HepG2 (cell line): Measurements from ENCODE around the gene VDAC1. TPM values are rescaled to one million over a fixed set of nuclear protein-coding genes. Genes with fewer than 3 reads are reported as not detected.
A peak's percentile ranks its signal among the peaks of the same experiment; 100 is the strongest.

ENCODE experiments used
- FOXA3 ChIP-seq: IDR thresholded peaks from 2 replicates; pipeline ENCODE4 v1.6.1; 2016; ENCODE audit warnings: missing genetic modification reagents, missing compliant biosample characterization
- KLF12 ChIP-seq: sonication (generic); formaldehyde crosslinking; IDR thresholded peaks from 2 replicates; pipeline ENCODE4 v1.4.0; 2020; ENCODE audit warnings: missing genetic modification reagents, borderline replicate concordance
- MAF1 ChIP-seq: sonication (generic); formaldehyde crosslinking; IDR thresholded peaks from 2 replicates; pipeline ENCODE4 v1.5.0; 2020; ENCODE audit warnings: missing genetic modification reagents, borderline replicate concordance
- MBD4 ChIP-seq: IDR thresholded peaks from 2 replicates; pipeline ENCODE4 v1.6.1; 2012; ENCODE audit warnings: low read length, inconsistent platforms, borderline replicate concordance
- NCOR1 ChIP-seq: fragments of 200-600 bp; sonication (generic); IDR thresholded peaks from 2 replicates; pipeline ENCODE4 v1.7.0; 2017; ENCODE audit warnings: antibody characterized with exemption, low read length, borderline replicate concordance
- PAWR ChIP-seq: sonication (generic); formaldehyde crosslinking; IDR thresholded peaks from 2 replicates; pipeline ENCODE4 v1.4.0; 2020; ENCODE audit warnings: missing genetic modification reagents, mild to moderate bottlenecking, borderline replicate concordance
- POLR2G ChIP-seq: fragments of 200-400 bp; formaldehyde crosslinking; IDR thresholded peaks from 2 replicates; pipeline ENCODE4 v1.6.1; 2018; ENCODE audit warnings: mild to moderate bottlenecking, low read depth, low read length, moderate library complexity
- PREB ChIP-seq: sonication (generic); formaldehyde crosslinking; IDR thresholded peaks from 2 replicates; pipeline ENCODE4 v1.4.0; 2020; ENCODE audit warnings: missing genetic modification reagents
- PRMT3 ChIP-seq: sonication (generic); formaldehyde crosslinking; IDR thresholded peaks from 2 replicates; pipeline ENCODE4 v1.8.1; 2022; ENCODE audit warnings: low read depth, mild to moderate bottlenecking, moderate library complexity, missing genetic modification reagents, borderline replicate concordance
- PTBP1 ChIP-seq: fragments of 200-400 bp; formaldehyde crosslinking; IDR thresholded peaks from 2 replicates; pipeline ENCODE4 v1.6.1; 2018; ENCODE audit warnings: low read length, low read depth; ENCODE audit not compliant: poor library complexity, severe bottlenecking
- REPIN1 ChIP-seq: sonication (generic); formaldehyde crosslinking; IDR thresholded peaks from 2 replicates; pipeline ENCODE4 v1.8.0; 2022; ENCODE audit warnings: missing genetic modification reagents, low read depth, mild to moderate bottlenecking, borderline replicate concordance
- SOX5 ChIP-seq: IDR thresholded peaks from 2 replicates; pipeline ENCODE4 v1.6.1; 2016; ENCODE audit warnings: borderline replicate concordance
- SP5 ChIP-seq: IDR thresholded peaks from 2 replicates; pipeline ENCODE4 v1.6.1; 2016; ENCODE audit warnings: low read depth, borderline replicate concordance
- ZFP82 ChIP-seq: sonication (generic); formaldehyde crosslinking; IDR thresholded peaks from 2 replicates; pipeline ENCODE4 v1.5.1; 2020; ENCODE audit warnings: mild to moderate bottlenecking, missing genetic modification reagents, borderline replicate concordance
- ZGPAT ChIP-seq: IDR thresholded peaks from 2 replicates; pipeline ENCODE4 v1.6.1; 2016; ENCODE audit warnings: mild to moderate bottlenecking
- ZNF12 ChIP-seq: sonication (generic); formaldehyde crosslinking; IDR thresholded peaks from 2 replicates; pipeline ENCODE4 v1.5.0; 2020; ENCODE audit warnings: missing genetic modification reagents
- ZNF263 ChIP-seq: sonication (generic); formaldehyde crosslinking; IDR thresholded peaks from 2 replicates; pipeline ENCODE4 v1.4.0; 2020; ENCODE audit warnings: missing genetic modification reagents
- ZNF543 ChIP-seq: sonication (generic); formaldehyde crosslinking; IDR thresholded peaks from 2 replicates; pipeline ENCODE4 v1.4.0; 2020; ENCODE audit warnings: mild to moderate bottlenecking, missing genetic modification reagents
- ZNF569 ChIP-seq: sonication (generic); formaldehyde crosslinking; IDR thresholded peaks from 2 replicates; pipeline ENCODE4 v1.5.0; 2020; ENCODE audit warnings: mild to moderate bottlenecking, missing genetic modification reagents, moderate library complexity, borderline replicate concordance
- ZNF883 ChIP-seq: sonication (generic); formaldehyde crosslinking; IDR thresholded peaks from 2 replicates; pipeline ENCODE4 v1.5.1; 2020; ENCODE audit warnings: mild to moderate bottlenecking, missing genetic modification reagents; ENCODE audit errors: not compliant biosample characterization
- polyA plus RNA-seq, 8 experiments: library from polyadenylated mRNA; depleted of rRNA in 3 of 8; stranded (reverse) in 7 of 8; unstranded in 1 of 8; fragments of >200 nt; fragmentation: Illumina TruSeq in 4 of 8; extraction: Trizol in 4 of 8; gene quantifications; 2 replicates each; pipeline versions ENCODE4 v1.2.1 to v1.2.3, GENCODE V29; 2011 to 2016; ENCODE audit warnings: low read depth in 4 of 8, missing spikeins in 1 of 8, mixed read lengths in 1 of 8; ENCODE audit not compliant: insufficient read depth in 1 of 8
- total RNA-seq, 5 experiments: library from RNA; depleted of rRNA; stranded (reverse); fragments of >200 nt; fragmentation: Illumina TruSeq; extraction: Trizol; gene quantifications; 2 replicates each; pipeline ENCODE4 v1.2.3, GENCODE V29; 2016; ENCODE audit warnings: low read depth in 1 of 5
- TF ChIP-seq, protein P1 (sequence below): sonication (generic); formaldehyde crosslinking; IDR thresholded peaks from 2 replicates; pipeline ENCODE4 v1.5.0; 2020; ENCODE audit warnings: mild to moderate bottlenecking, missing genetic modification reagents
- TF ChIP-seq, protein P2 (sequence below): sonication (generic); formaldehyde crosslinking; conservative IDR thresholded peaks from 2 replicates; pipeline ENCODE4 v1.8.0; 2022; ENCODE audit warnings: mild to moderate bottlenecking, moderate library complexity, missing genetic modification reagents
- TF ChIP-seq, protein P3 (sequence below), 2 experiments: sonication (generic) in 1 of 2; formaldehyde crosslinking in 1 of 2; IDR thresholded peaks; 2 replicates each; pipeline versions ENCODE4 v1.4.0 to v1.6.1; 2018 to 2020; ENCODE audit warnings: missing genetic modification reagents in 2 of 2, borderline replicate concordance in 1 of 2, low read depth in 1 of 2, mild to moderate bottlenecking in 1 of 2, missing biosample characterization in 1 of 2

The VDAC1 gene
- total and polyA plus RNA-seq, 2 of the 13 experiments (the other 11 are each of a cell fraction or from before 2014, with no cell fraction given), result 112 to 380 TPM

DNA sequence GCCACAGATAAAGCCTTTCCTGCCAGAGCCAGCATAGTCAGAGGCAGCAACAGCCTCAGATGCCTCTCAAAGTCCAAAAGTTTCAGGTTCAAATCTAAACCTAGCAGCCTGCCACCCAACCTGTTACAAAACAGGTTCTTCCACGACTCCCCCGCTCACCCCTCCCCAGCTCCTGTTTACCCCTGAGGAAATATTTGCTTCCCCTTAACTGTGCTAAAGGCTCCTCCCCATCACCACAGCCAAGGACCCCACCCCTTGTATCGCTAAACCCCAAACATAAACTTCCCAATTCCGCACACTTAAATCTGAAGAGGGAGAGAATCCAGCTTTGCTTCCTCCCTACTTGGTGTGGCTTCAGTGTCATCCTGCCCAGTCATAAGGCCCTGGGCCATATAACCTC lies 15.4 kb upstream of the VDAC1 start (continued):
- TF ChIP-seq SOX5 (peak; percentile 50; the same call in 1 of the 2 replicates), SP5 (CRISPR knock-in tag) (peak; percentile 21; the same call in 1 of the 2 replicates), PREB (CRISPR knock-in tag) (no peak), ZGPAT (CRISPR knock-in tag) (no peak), ZNF263 (CRISPR knock-in tag) (peak; percentile 59), NCOR1 (peak; percentile 41; the same call in 1 of the 2 replicates), REPIN1 (0 out of 2 replicates have a peak, but pooled peaks have one; percentile 28), ZNF883 (no peak), ZNF569 (CRISPR knock-in tag) (no peak), MBD4 (no peak), PRMT3 (CRISPR knock-in tag) (no peak), ZNF543 (CRISPR knock-in tag) (no peak), PAWR (CRISPR knock-in tag) (no peak), KLF12 (CRISPR knock-in tag) (0 out of 2 replicates have a peak, but pooled peaks have one; percentile 19), ZNF12 (CRISPR knock-in tag) (no peak), PTBP1 (no peak), ZFP82 (no peak), POLR2G (peak; percentile 49), FOXA3 (CRISPR knock-in tag) (peak; percentile 49; the same call in 1 of the 2 replicates), MAF1 (no peak)
- TF ChIP-seq, protein P1, sequence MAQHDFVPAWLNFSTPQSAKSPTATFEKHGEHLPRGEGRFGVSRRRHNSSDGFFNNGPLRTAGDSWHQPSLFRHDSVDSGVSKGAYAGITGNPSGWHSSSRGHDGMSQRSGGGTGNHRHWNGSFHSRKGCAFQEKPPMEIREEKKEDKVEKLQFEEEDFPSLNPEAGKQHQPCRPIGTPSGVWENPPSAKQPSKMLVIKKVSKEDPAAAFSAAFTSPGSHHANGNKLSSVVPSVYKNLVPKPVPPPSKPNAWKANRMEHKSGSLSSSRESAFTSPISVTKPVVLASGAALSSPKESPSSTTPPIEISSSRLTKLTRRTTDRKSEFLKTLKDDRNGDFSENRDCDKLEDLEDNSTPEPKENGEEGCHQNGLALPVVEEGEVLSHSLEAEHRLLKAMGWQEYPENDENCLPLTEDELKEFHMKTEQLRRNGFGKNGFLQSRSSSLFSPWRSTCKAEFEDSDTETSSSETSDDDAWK (CRISPR knock-in tag), result no peak
- TF ChIP-seq, protein P2, sequence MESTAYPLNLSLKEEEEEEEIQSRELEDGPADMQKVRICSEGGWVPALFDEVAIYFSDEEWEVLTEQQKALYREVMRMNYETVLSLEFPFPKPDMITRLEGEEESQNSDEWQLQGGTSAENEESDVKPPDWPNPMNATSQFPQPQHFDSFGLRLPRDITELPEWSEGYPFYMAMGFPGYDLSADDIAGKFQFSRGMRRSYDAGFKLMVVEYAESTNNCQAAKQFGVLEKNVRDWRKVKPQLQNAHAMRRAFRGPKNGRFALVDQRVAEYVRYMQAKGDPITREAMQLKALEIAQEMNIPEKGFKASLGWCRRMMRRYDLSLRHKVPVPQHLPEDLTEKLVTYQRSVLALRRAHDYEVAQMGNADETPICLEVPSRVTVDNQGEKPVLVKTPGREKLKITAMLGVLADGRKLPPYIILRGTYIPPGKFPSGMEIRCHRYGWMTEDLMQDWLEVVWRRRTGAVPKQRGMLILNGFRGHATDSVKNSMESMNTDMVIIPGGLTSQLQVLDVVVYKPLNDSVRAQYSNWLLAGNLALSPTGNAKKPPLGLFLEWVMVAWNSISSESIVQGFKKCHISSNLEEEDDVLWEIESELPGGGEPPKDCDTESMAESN (CRISPR knock-in tag), result no peak
- TF ChIP-seq, protein P3, sequence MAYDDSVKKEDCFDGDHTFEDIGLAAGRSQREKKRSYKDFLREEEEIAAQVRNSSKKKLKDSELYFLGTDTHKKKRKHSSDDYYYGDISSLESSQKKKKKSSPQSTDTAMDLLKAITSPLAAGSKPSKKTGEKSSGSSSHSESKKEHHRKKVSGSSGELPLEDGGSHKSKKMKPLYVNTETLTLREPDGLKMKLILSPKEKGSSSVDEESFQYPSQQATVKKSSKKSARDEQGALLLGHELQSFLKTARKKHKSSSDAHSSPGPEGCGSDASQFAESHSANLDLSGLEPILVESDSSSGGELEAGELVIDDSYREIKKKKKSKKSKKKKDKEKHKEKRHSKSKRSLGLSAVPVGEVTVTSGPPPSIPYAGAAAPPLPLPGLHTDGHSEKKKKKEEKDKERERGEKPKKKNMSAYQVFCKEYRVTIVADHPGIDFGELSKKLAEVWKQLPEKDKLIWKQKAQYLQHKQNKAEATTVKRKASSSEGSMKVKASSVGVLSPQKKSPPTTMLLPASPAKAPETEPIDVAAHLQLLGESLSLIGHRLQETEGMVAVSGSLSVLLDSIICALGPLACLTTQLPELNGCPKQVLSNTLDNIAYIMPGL (CRISPR knock-in tag; IDR thresholded peaks at IDR 0.05; ENCODE audit: borderline replicate concordance in 1 of 2, low read depth in 1 of 2), result no peak; a peak in 1 of 4 replicates
